ENCODE results near the gene FOXD3. TPM values are rescaled to one million over a fixed set of nuclear protein-coding genes. Genes with fewer than 3 reads are reported as not detected.
A peak's percentile ranks its signal among the peaks of the same experiment; 100 is the strongest.

The FOXD3 gene
- total RNA-seq, 1 donor from 2014 or later, result 0.70 TPM

DNA sequence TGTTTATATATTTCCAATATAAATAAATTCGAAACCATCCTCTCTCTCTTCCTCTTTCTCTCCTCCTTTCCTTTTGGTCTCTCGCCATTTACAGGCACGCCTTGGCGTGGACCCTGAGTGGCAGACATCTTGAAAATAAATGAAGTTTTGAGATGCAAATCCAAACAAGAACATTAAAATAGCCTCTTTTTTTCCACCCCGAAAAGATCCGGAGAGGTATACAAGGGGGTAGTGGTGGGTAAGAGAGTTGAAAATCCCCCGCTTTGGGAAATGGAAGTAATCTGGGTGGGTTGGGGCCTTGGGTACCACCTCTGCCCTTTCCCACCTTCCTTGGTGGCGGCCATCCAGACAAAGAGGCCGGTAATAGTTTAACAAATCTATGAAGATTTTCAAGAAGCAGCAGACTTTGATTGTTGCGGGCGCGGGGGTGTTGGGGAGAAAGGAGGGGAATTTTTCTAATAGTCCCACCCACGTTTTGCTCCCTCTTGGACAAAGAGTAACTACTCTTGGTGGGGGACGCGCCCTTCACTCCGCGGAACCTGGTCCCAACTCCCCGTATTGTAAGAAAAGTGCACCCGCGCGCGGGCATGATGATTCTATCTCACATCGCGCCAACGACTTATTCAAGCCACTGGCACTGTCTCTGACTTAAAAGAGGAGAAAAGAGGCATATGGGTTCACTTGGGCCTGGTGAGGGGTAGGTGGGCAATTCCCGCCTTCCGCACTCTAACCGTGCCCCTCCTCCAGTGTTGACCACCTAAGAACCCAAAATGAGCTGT, 4.0 kb upstream of the FOXD3 start:
- Mint-ChIP-seq H3K27me3 (peaks cover 85% of the 10 kb centered on the region), H3K4me3 (peak overlapping the region; percentile 83), H3K9me3 (no peaks in the 10 kb centered on the region), H3K4me1 (ENCODE audit: unreplicated experiment) (peaks cover 8% of the 10 kb centered on the region), H3K36me3 (no peaks in the 10 kb centered on the region), H3K27ac (no peak overlapping the region)
- no peak for DNase-seq (ENCODE audit: extremely low spot score, unreplicated experiment)
- TF ChIP-seq, protein P1, sequence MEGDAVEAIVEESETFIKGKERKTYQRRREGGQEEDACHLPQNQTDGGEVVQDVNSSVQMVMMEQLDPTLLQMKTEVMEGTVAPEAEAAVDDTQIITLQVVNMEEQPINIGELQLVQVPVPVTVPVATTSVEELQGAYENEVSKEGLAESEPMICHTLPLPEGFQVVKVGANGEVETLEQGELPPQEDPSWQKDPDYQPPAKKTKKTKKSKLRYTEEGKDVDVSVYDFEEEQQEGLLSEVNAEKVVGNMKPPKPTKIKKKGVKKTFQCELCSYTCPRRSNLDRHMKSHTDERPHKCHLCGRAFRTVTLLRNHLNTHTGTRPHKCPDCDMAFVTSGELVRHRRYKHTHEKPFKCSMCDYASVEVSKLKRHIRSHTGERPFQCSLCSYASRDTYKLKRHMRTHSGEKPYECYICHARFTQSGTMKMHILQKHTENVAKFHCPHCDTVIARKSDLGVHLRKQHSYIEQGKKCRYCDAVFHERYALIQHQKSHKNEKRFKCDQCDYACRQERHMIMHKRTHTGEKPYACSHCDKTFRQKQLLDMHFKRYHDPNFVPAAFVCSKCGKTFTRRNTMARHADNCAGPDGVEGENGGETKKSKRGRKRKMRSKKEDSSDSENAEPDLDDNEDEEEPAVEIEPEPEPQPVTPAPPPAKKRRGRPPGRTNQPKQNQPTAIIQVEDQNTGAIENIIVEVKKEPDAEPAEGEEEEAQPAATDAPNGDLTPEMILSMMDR (conservative IDR thresholded peaks at IDR 0.05), result no peak

- peak overlapping the region; percentile 58 for H3K4me3 Mint-ChIP-seq
- peaks cover 80% of the 10 kb centered on the region for H3K27me3 Mint-ChIP-seq
- H3K9me3 Mint-ChIP-seq, result no peaks in the 10 kb centered on the region
- H3K36me3 Mint-ChIP-seq, result no peaks in the 10 kb centered on the region
- TF ChIP-seq, protein P1 (conservative IDR thresholded peaks at IDR 0.05), result no peak
- peak overlapping the region; percentile 1 for H3K27ac Mint-ChIP-seq
- H3K4me1 Mint-ChIP-seq (ENCODE audit: unreplicated experiment), result peaks cover 8% of the 10 kb centered on the region
- DNase-seq (ENCODE audit: extremely low spot score, unreplicated experiment), result no peak
Observed at GRCh38 chr1:63319046-63320021, 3.0 kb upstream of the FOXD3 start.

- H3K9me3 Mint-ChIP-seq, result no peaks in the 10 kb centered on the region
- peak overlapping the region; percentile 1 for H3K27ac Mint-ChIP-seq
- peaks cover 8% of the 10 kb centered on the region for H3K4me1 Mint-ChIP-seq (ENCODE audit: unreplicated experiment)
- no peaks in the 10 kb centered on the region for H3K36me3 Mint-ChIP-seq
- DNase-seq (ENCODE audit: extremely low spot score, unreplicated experiment), result no peak
- peak overlapping the region; percentile 58 for H3K4me3 Mint-ChIP-seq
- H3K27me3 Mint-ChIP-seq, result peaks cover 80% of the 10 kb centered on the region
- TF ChIP-seq, protein P1 (conservative IDR thresholded peaks at IDR 0.05), result no peak
Observed at GRCh38 chr1:63320022-63320721, 2.2 kb upstream of the FOXD3 start.

DNA sequence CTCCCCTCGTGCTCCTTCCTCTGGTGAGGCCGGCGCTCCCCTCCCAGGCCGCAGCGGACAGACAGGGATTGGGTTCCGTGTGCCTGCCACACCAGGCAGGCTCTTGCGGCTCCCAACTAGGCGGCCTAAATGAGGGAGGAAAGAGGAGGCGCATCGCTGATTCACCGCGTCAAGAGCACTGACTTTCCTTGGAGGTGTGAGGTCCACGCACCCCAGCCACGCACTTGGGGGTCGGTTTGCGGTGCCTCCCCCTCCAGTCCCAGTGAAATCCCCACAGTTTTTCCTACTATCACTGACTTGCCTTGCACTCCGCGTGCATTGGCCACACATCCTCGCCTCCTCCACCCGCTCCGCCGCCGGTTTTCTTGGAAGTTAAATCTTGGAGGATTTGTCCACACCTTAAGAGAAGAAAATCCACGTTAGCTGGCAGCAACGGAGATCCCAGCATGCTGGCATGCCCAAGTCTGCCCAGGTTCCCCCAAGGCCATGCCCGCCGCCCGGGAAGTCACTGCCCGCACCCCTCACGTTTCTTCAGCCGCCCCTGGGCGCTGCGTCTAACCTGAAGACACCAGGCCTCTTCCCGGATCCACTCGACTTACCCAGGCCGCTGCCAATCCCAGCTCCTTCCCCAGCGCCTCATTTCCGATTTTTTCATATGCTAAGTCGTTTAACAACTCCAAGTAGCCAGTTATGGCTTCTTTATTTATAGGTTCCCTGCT, 1.1 kb upstream of the FOXD3 start:
- TF ChIP-seq, protein P1 (conservative IDR thresholded peaks at IDR 0.05), result no peak
- no peaks in the 10 kb centered on the region for H3K9me3 Mint-ChIP-seq
- H3K4me1 Mint-ChIP-seq (ENCODE audit: unreplicated experiment), result peaks cover 8% of the 10 kb centered on the region
- H3K4me3 Mint-ChIP-seq, result peak overlapping the region; percentile 85
- H3K27me3 Mint-ChIP-seq, result peaks cover 80% of the 10 kb centered on the region
- no peaks in the 10 kb centered on the region for H3K36me3 Mint-ChIP-seq
- peak overlapping the region; percentile 71 for H3K27ac Mint-ChIP-seq
- DNase-seq (ENCODE audit: extremely low spot score, unreplicated experiment), result no peak

GRCh38 chr1:63321785-63322113, 618 bp upstream of the FOXD3 start:
- TF ChIP-seq, protein P1 (conservative IDR thresholded peaks at IDR 0.05), result no peak
- Mint-ChIP-seq H3K4me3 (peak overlapping the region; percentile 85), H3K27me3 (peaks cover 81% of the 10 kb centered on the region), H3K4me1 (ENCODE audit: unreplicated experiment) (peaks cover 8% of the 10 kb centered on the region), H3K36me3 (no peaks in the 10 kb centered on the region), H3K9me3 (no peaks in the 10 kb centered on the region), H3K27ac (peak overlapping the region; percentile 71)
- DNase-seq (ENCODE audit: extremely low spot score, unreplicated experiment), result no peak

Measured in type B pancreatic cell (in vitro differentiated cells).